GM15510 (cell line): Measurements from ENCODE around the gene PCDHGA9.

Experiments used
- POLR2A ChIP-seq: IDR thresholded peaks from 3 replicates; pipeline ENCODE4 v1.6.1; 2011; ENCODE audit warnings: borderline replicate concordance; ENCODE audit not compliant: insufficient read length; ENCODE audit errors: extremely low read depth

Gene PCDHGA9

DNA sequence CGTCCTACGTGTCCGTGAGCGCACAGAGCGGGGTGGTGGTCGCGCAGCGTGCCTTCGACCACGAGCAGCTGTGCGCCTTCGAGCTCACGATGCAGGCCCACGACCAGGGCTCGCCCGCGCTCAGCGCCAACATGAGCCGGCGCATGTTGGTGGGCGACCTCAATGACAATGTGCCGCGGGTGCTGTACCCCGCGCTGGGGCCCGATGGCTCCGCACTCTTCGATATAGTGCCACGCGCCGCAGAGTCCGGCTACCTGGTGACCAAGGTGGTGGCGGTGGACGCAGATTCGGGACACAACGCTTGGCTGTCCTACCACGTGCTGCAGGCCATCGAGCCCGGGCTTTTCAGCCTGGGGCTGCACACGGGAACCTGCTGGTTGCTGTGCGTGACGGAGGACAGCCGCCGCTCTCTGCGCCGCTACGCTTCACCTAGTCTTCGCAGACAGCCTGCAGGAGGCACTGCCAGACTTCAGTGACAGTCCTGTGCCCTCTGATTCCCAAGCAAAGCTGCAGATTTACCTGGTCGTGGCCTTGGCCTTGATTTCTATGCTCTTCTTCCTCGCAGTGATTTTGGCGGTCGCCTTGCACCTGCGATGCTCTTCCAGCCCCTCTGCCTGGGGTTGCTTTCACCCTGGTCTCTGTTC, 25.3 kb downstream of the PCDHGA9 start:
- no peak for TF ChIP-seq POLR2A

- no peak for TF ChIP-seq POLR2A
These were observed 27.9 kb downstream of the PCDHGA9 start, which contains the start of gene PCDHGA12 for GRCh38 chr5:141430332-141431113. TSS of gene PCDHGA12 (plus strand) at chr5:141430507. CDS start at chr5:141430760, 253 bp downstream.

DNA sequence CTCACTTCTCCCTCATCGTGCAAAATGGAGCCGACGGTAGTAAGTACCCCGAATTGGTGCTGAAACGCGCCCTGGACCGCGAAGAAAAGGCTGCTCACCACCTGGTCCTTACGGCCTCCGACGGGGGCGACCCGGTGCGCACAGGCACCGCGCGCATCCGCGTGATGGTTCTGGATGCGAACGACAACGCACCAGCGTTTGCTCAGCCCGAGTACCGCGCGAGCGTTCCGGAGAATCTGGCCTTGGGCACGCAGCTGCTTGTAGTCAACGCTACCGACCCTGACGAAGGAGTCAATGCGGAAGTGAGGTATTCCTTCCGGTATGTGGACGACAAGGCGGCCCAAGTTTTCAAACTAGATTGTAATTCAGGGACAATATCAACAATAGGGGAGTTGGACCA, 28.7 kb downstream of the PCDHGA9 start:
- no peak for TF ChIP-seq POLR2A

- no peak for TF ChIP-seq POLR2A
These were observed 31.4 kb downstream of the PCDHGA9 start for GRCh38 chr5:141434006-141434405.

DNA sequence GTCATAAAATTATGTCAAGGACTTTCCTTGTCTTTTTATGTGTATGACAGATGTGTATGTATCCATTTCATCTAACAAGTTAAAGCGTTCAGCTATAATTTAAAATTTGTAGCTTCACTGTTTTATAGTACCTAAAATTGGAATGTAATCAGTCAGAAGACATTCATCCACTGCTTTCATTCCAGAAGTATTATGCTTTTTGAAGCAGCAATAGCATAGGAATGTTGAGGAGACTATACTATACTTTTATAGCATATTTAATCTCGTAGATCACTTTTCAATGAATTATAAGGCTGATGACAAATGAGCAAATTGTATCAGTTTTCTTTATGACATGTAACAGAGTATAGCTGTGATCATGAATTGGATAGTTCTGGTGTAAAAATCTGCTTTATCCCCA, 34.6 kb downstream of the PCDHGA9 start:
- no peak for TF ChIP-seq POLR2A

DNA sequence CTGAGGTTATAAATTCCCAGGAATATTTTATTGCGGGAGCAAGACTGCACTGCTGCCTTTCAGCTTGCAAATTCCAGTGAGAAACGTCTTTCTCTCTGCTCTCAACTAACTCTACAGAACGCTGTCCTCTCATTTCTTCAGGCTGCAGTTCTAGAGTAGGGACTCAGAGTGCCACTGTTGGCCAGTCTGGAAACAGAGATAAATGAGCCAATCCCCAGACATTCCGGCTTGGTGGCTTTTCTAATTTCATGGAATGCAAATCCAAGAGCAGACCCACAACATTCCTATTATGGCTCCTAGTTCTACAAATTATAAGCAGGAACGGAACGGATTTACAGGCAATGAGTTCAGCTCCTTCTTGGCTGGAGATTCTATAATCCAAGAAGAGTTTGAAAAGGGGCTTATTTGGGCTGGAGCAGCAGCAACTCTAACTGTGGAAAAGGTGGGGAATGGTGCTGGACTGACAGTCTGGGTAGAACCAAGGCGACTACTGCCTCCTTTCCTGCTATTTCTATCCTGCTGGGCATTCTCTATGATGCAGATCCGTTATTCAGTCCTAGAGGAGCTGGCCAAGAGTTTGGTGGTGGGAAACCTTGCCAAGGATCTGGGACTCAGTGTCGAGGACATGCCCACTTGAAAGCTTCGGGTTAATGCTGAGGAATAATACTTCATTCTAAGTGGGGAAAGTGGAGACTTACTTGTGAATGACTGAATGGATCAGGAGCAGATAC, 37.0 kb downstream of the PCDHGA9 start:
- no peak for TF ChIP-seq POLR2A

DNA sequence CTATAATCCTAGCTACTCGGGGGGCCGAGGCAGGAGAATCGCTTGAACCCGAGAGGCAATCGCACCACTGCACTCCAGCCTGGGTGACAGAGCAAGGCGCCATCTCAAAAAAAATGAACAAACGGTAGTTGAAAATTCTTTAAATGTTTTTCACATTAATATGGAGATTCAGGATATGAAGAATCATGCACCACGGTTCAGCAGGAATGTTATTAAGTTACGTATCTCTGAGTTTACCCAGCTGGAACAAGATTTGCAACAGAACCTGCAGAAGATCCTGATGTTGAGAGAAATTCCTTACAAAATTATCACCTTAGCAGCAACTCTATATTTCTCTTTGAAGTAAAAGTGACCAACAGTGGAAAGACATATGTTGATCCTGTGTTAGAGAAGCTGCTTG, 37.8 kb downstream of the PCDHGA9 start:
- no peak for TF ChIP-seq POLR2A

GRCh38 chr5:141441571-141442170, 39.1 kb downstream of the PCDHGA9 start:
- no peak for TF ChIP-seq POLR2A
